GM12878 (cell line): ENCODE data around the gene PPIL3. TPM values are rescaled to one million over a fixed set of nuclear protein-coding genes. Genes with fewer than 3 reads are reported as not detected.

Experiments used
- BACH1 ChIP-seq: fragments of 450-650 bp; IDR thresholded peaks from 2 replicates; pipeline ENCODE4 v1.6.1; 2017; ENCODE audit warnings: mild to moderate bottlenecking, borderline replicate concordance
- CREM ChIP-seq: IDR thresholded peaks from 2 replicates; pipeline ENCODE4 v1.6.1; 2014; ENCODE audit warnings: antibody characterized with exemption, low read depth
- DPF2 ChIP-seq: fragments of 450-650 bp; IDR thresholded peaks from 2 replicates; pipeline ENCODE4 v1.6.1; 2017; ENCODE audit warnings: mild to moderate bottlenecking
- E2F4 ChIP-seq: IDR thresholded peaks from 2 replicates; pipeline ENCODE4 v1.6.1; 2012; ENCODE audit warnings: low read depth, low read length, improper control_type of control experiment
- HDAC2 ChIP-seq: fragments of 200-600 bp; sonication (generic); IDR thresholded peaks from 2 replicates; pipeline ENCODE4 v1.6.1; 2017
- MEF2A ChIP-seq: IDR thresholded peaks from 2 replicates; pipeline ENCODE4 v1.6.1; 2011; ENCODE audit warnings: low read depth, mild to moderate bottlenecking, low read length, moderate library complexity; ENCODE audit not compliant: insufficient read depth
- MEF2B ChIP-seq: fragments of 450-650 bp; IDR thresholded peaks from 2 replicates; pipeline ENCODE4 v1.6.1; 2018; ENCODE audit warnings: mild to moderate bottlenecking, moderate library complexity; ENCODE audit not compliant: partially characterized antibody, poor library complexity, severe bottlenecking
- PBX3 ChIP-seq: IDR thresholded peaks from 2 replicates; pipeline ENCODE4 v1.6.1; 2011; ENCODE audit warnings: mild to moderate bottlenecking, low read depth, low read length, moderate library complexity; ENCODE audit not compliant: insufficient replicate concordance
- POLR2AphosphoS2 ChIP-seq: IDR thresholded peaks from 2 replicates; pipeline ENCODE4 v1.6.1; 2011; ENCODE audit warnings: low read depth, mild to moderate bottlenecking, low read length, improper control_type of control experiment, moderate library complexity
- SREBF1 ChIP-seq: IDR thresholded peaks from 2 replicates; pipeline ENCODE4 v1.6.1; 2012; ENCODE audit warnings: mild to moderate bottlenecking, low read length
- SUPT20H ChIP-seq: IDR thresholded peaks from 2 replicates; pipeline ENCODE4 v1.6.1; 2011; ENCODE audit warnings: low read depth, mild to moderate bottlenecking, low read length, moderate library complexity, borderline replicate concordance; ENCODE audit not compliant: control insufficient read depth
- TCF7 ChIP-seq: IDR thresholded peaks from 2 replicates; pipeline ENCODE4 v1.6.1; 2014; ENCODE audit warnings: antibody characterized with exemption, borderline replicate concordance
- ZNF24 ChIP-seq: fragments of 450-650 bp; IDR thresholded peaks from 2 replicates; pipeline ENCODE4 v1.6.1; 2017; ENCODE audit warnings: antibody characterized with exemption, mild to moderate bottlenecking
- ZNF592 ChIP-seq: fragments of 450-650 bp; IDR thresholded peaks from 2 replicates; pipeline ENCODE4 v1.6.1; 2017; ENCODE audit warnings: mild to moderate bottlenecking, moderate library complexity
- ZZZ3 ChIP-seq: IDR thresholded peaks from 2 replicates; pipeline ENCODE4 v1.6.1; 2011; ENCODE audit warnings: low read depth; ENCODE audit not compliant: control insufficient read depth, insufficient read length
- polyA plus RNA-seq, 11 experiments: library from polyadenylated mRNA; depleted of rRNA in 4 of 11; unstranded in 6 of 11; stranded (reverse) in 5 of 11; fragments of >200 nt; fragmentation: Nextera tagmentation in 4 of 11; fragmentation: Illumina TruSeq in 1 of 11; extraction: Ambion mirVana in 4 of 11; extraction: Trizol in 1 of 11; gene quantifications; 1 replicate in 1 of 11; 2 replicates in 10 of 11; pipeline versions ENCODE4 v1.2.1 to v1.2.3, GENCODE V29; 2011 to 2016; ENCODE audit warnings: inconsistent platforms in 2 of 11, missing spikeins in 2 of 11, low read depth in 1 of 11
- total RNA-seq, 4 experiments: library from RNA; depleted of rRNA in 3 of 4; stranded (reverse); fragments of >200 nt in 3 of 4; fragmentation: Illumina TruSeq in 1 of 4; extraction: Trizol in 1 of 4; gene quantifications; 2 replicates each; pipeline versions ENCODE4 v1.2.1 to v1.2.3, GENCODE V29; 2013 to 2021
- TF ChIP-seq, protein P1 (sequence below): fragments of 450-650 bp; IDR thresholded peaks from 2 replicates; pipeline ENCODE4 v1.6.1; 2017; ENCODE audit warnings: mild to moderate bottlenecking, moderate library complexity

The PPIL3 gene
- total and polyA plus RNA-seq, 10 of the 15 experiments (the other 5 are each of a cell fraction or from before 2014, with no cell fraction given): 33.8 to 176 (median 59.1) TPM

GRCh38 chr2:200864176-200865034 lies 24.5 kb downstream of the PPIL3 start, which contains the start of gene CLK1 (continued):
- TF ChIP-seq ZNF592: no peak
- peak; percentile 25 for TF ChIP-seq MEF2B
- TF ChIP-seq SUPT20H: no peak
- peak; percentile 98 for TF ChIP-seq POLR2AphosphoS2
- no peak for TF ChIP-seq SREBF1
- peak; percentile 85 for TF ChIP-seq BACH1
- TF ChIP-seq ZNF24: no peak
- no peak for TF ChIP-seq ZZZ3
- TF ChIP-seq, protein P1, sequence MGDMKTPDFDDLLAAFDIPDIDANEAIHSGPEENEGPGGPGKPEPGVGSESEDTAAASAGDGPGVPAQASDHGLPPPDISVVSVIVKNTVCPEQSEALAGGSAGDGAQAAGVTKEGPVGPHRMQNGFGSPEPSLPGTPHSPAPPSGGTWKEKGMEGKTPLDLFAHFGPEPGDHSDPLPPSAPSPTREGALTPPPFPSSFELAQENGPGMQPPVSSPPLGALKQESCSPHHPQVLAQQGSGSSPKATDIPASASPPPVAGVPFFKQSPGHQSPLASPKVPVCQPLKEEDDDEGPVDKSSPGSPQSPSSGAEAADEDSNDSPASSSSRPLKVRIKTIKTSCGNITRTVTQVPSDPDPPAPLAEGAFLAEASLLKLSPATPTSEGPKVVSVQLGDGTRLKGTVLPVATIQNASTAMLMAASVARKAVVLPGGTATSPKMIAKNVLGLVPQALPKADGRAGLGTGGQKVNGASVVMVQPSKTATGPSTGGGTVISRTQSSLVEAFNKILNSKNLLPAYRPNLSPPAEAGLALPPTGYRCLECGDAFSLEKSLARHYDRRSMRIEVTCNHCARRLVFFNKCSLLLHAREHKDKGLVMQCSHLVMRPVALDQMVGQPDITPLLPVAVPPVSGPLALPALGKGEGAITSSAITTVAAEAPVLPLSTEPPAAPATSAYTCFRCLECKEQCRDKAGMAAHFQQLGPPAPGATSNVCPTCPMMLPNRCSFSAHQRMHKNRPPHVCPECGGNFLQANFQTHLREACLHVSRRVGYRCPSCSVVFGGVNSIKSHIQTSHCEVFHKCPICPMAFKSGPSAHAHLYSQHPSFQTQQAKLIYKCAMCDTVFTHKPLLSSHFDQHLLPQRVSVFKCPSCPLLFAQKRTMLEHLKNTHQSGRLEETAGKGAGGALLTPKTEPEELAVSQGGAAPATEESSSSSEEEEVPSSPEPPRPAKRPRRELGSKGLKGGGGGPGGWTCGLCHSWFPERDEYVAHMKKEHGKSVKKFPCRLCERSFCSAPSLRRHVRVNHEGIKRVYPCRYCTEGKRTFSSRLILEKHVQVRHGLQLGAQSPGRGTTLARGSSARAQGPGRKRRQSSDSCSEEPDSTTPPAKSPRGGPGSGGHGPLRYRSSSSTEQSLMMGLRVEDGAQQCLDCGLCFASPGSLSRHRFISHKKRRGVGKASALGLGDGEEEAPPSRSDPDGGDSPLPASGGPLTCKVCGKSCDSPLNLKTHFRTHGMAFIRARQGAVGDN: peak; percentile 76
- TF ChIP-seq E2F4: no peak
- TF ChIP-seq PBX3: peak; percentile 50
- no peak; the same call in 1 of the 2 replicates for TF ChIP-seq TCF7
- TF ChIP-seq CREM: peak; percentile 97
- TF ChIP-seq MEF2A: 0 out of 2 replicates have a peak, but pooled peaks have one; percentile 5
- TF ChIP-seq DPF2: no peak; the same call in 1 of the 2 replicates
- no peak for TF ChIP-seq HDAC2
